Keratinocyte (primary cell): ENCODE measurements around the gene ATP6V0A1.

Source experiments
- EZH2 ChIP-seq: IDR thresholded peaks from one replicate; pipeline ENCODE4 v1.6.1; 2012; ENCODE audit warnings: inconsistent platforms, mild to moderate bottlenecking, low read length, moderate library complexity
- TF ChIP-seq, protein P1 (sequence below), 3 experiments: IDR thresholded peaks in 1 of 3; conservative IDR thresholded peaks in 1 of 3; optimal IDR thresholded peaks in 1 of 3; 2 replicates in 2 of 3; 3 replicates in 1 of 3; pipeline versions ENCODE3 to v1.5.1; 2011; ENCODE audit warnings: low read length in 3 of 3, mild to moderate bottlenecking in 3 of 3, moderate library complexity in 2 of 3, control low read depth in 1 of 3, inconsistent platforms in 1 of 3; ENCODE audit not compliant: insufficient read depth in 2 of 3; ENCODE audit errors: extremely low read depth in 1 of 3

- TF ChIP-seq, protein P1, sequence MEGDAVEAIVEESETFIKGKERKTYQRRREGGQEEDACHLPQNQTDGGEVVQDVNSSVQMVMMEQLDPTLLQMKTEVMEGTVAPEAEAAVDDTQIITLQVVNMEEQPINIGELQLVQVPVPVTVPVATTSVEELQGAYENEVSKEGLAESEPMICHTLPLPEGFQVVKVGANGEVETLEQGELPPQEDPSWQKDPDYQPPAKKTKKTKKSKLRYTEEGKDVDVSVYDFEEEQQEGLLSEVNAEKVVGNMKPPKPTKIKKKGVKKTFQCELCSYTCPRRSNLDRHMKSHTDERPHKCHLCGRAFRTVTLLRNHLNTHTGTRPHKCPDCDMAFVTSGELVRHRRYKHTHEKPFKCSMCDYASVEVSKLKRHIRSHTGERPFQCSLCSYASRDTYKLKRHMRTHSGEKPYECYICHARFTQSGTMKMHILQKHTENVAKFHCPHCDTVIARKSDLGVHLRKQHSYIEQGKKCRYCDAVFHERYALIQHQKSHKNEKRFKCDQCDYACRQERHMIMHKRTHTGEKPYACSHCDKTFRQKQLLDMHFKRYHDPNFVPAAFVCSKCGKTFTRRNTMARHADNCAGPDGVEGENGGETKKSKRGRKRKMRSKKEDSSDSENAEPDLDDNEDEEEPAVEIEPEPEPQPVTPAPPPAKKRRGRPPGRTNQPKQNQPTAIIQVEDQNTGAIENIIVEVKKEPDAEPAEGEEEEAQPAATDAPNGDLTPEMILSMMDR (optimal IDR thresholded peaks at IDR 0.05 in 1 of 3, IDR thresholded peaks at IDR 0.05 in 1 of 3, conservative IDR thresholded peaks at IDR 0.05 in 1 of 3; ENCODE audit: extremely low read depth in 1 of 3, insufficient read depth in 2 of 3, low read length in 3 of 3) = no peak
- TF ChIP-seq EZH2 = no peak
Observed at GRCh38 chr17:42429726-42430447, 28.8 kb upstream of the ATP6V0A1 start.
